Measurements from ENCODE around the gene SLC25A25. TPM values are rescaled to one million over a fixed set of nuclear protein-coding genes. Genes with fewer than 3 reads are reported as not detected.

The SLC25A25 gene
- total and polyA plus RNA-seq, 2 donors (not counting 3 experiments of a cell fraction or from before 2014, with no cell fraction given): 18.1 to 20.2 TPM

DNA sequence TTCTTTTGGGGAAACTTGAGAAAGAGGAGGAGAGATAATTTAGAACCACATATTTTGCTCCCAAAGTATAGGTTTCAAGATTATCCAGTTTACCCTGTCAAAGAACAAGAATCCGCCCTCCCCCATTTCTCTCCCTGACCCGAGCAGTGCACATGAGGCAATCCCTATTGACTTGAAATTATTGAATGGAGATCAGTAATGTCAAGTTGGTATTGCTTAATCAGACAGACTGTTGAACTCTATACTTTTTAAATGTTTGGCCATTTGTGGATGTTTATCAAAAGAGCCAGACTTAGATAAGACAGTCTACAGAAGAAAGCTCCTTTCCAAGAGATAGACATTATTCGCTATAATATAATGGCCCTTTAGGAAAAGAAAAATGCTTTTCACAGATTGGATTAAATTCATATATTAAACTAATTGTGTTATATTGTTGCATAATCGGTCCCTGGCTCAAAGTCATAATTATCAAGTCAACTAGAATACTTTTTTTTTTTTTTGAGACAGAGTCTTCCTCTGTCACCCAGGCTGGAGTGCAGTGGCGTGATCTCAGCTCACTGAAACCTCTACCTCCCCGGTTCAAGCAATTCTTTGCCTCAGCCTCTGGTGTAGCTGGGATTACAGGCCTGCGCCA, 5.3 kb downstream of the SLC25A25 start:
- CTCF ChIA-PET: interaction anchor here (0.5 to 2.5 kb wide), 4 partner anchors 8 to 44 kb away, joined by 3 to 16 read pairs (median 7); no protein-coding TSS in a partner anchor
- dilution Hi-C loops (cut with MboI; ENCODE audit: extremely low pct_ligation_motif_present, low sequenced_read_pairs): no loop called here

More for the DNA sequence above, 5.3 kb downstream of the SLC25A25 start:
- FAIRE-seq (no peak), DNase-seq (ENCODE audit: low read depth, low spot score) (no peak)
- intact Hi-C loops (cut with micrococcal nuclease): no loop called here
- H2AFZ ChIP-seq (ENCODE audit: low read depth, low read length): no peak overlapping the region
- H3K9me3 ChIP-seq (replicated peaks; ENCODE audit: control insufficient read depth, insufficient read depth, low read length): no peaks in the 10 kb centered on the region
- no peaks in the 10 kb centered on the region for H3K27me3 ChIP-seq (ENCODE audit: control insufficient read depth in 2 of 2, insufficient read depth in 2 of 2, low read length in 2 of 2)
- H3K27ac ChIP-seq (ENCODE audit: insufficient read depth, low read depth, low read length): no peak overlapping the region
- H3K4me2 ChIP-seq (ENCODE audit: insufficient read depth, low read length): no peak overlapping the region
- no TSS peak for BruUV-seq (replicated peaks)
- peaks cover 29% of the 10 kb centered on the region for H3K4me1 ChIP-seq (ENCODE audit: control insufficient read depth, extremely low read depth, insufficient read depth, low read length)
- no peak overlapping the region for H3K9ac ChIP-seq (replicated peaks; ENCODE audit: extremely low read depth, insufficient read depth, low read length)
- no peaks in the 10 kb centered on the region for H4K20me1 ChIP-seq (replicated peaks; ENCODE audit: control insufficient read depth, extremely low read depth, insufficient read depth, low read length)
- no peaks in the 10 kb centered on the region for H3K9me1 ChIP-seq (replicated peaks; ENCODE audit: control insufficient read depth, extremely low read depth, insufficient read depth, low read length)
- H3K79me2 ChIP-seq (ENCODE audit: control insufficient read depth, insufficient read depth, low read length): peaks cover 61% of the 10 kb centered on the region
- H3K36me3 ChIP-seq (ENCODE audit: control insufficient read depth in 2 of 2, extremely low read depth in 1 of 2, insufficient read depth in 2 of 2, low read length in 2 of 2): no peaks in the 10 kb centered on the region
- POLR2A ChIA-PET: no interaction called here
- TF ChIP-seq GATA2 (IDR thresholded peaks at IDR 0.05; ENCODE audit: insufficient read depth, insufficient read length, low read depth, low read length): no peak
- TF ChIP-seq JUN (IDR thresholded peaks at IDR 0.05; ENCODE audit: borderline replicate concordance, insufficient read depth, insufficient read length, low read depth): no peak
- TF ChIP-seq FOS (IDR thresholded peaks at IDR 0.05; ENCODE audit: borderline replicate concordance, insufficient read depth, low read length): no peak
- TF ChIP-seq MYC (IDR thresholded peaks at IDR 0.05; ENCODE audit: low read depth, low read length): no peak
- no peak for TF ChIP-seq POLR2A (IDR thresholded peaks at IDR 0.05; ENCODE audit: low read depth, low read length)
- TF ChIP-seq EZH2 (IDR thresholded peaks at IDR 0.05; ENCODE audit: borderline replicate concordance, low read depth, low read length, severe bottlenecking): no peak
- TF ChIP-seq, protein P1, sequence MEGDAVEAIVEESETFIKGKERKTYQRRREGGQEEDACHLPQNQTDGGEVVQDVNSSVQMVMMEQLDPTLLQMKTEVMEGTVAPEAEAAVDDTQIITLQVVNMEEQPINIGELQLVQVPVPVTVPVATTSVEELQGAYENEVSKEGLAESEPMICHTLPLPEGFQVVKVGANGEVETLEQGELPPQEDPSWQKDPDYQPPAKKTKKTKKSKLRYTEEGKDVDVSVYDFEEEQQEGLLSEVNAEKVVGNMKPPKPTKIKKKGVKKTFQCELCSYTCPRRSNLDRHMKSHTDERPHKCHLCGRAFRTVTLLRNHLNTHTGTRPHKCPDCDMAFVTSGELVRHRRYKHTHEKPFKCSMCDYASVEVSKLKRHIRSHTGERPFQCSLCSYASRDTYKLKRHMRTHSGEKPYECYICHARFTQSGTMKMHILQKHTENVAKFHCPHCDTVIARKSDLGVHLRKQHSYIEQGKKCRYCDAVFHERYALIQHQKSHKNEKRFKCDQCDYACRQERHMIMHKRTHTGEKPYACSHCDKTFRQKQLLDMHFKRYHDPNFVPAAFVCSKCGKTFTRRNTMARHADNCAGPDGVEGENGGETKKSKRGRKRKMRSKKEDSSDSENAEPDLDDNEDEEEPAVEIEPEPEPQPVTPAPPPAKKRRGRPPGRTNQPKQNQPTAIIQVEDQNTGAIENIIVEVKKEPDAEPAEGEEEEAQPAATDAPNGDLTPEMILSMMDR (IDR thresholded peaks at IDR 0.05; ENCODE audit: extremely low read depth in 1 of 2, insufficient read depth in 1 of 2, low read depth in 1 of 2, low read length in 2 of 2): no peak
- TF ChIP-seq, protein P2, sequence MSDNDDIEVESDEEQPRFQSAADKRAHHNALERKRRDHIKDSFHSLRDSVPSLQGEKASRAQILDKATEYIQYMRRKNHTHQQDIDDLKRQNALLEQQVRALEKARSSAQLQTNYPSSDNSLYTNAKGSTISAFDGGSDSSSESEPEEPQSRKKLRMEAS (IDR thresholded peaks at IDR 0.05; ENCODE audit: insufficient read depth, insufficient read length): no peak
- TF ChIP-seq POLR2AphosphoS5 (IDR thresholded peaks at IDR 0.05; ENCODE audit: insufficient read depth, low read depth, low read length): no peak
- no peak overlapping the region for H3K4me3 ChIP-seq (replicated peaks in 1 of 3; ENCODE audit: insufficient read depth in 1 of 3, low read depth in 1 of 3, low read length in 3 of 3)

Data from endothelial cell of umbilical vein (primary cell).